Measurements from ENCODE around the gene MAST2.

- TF ChIP-seq ZNF70 (CRISPR knock-in tag; IDR thresholded peaks at IDR 0.05) (no peak), PATZ1 (CRISPR knock-in tag; IDR thresholded peaks at IDR 0.05; ENCODE audit: borderline replicate concordance) (no peak), ZFP30 (CRISPR knock-in tag; IDR thresholded peaks at IDR 0.05) (no peak), SNAI2 (CRISPR knock-in tag; IDR thresholded peaks at IDR 0.05) (no peak), BACH2 (CRISPR knock-in tag; IDR thresholded peaks at IDR 0.05; ENCODE audit: borderline replicate concordance) (no peak), GLIS3 (CRISPR knock-in tag; IDR thresholded peaks at IDR 0.05) (no peak), ZNF8 (CRISPR knock-in tag; IDR thresholded peaks at IDR 0.05) (no peak), ARNTL (CRISPR knock-in tag; IDR thresholded peaks at IDR 0.05; ENCODE audit: borderline replicate concordance, low read depth) (no peak), RARB (CRISPR knock-in tag; IDR thresholded peaks at IDR 0.05) (no peak)
- TF ChIP-seq, protein P1, sequence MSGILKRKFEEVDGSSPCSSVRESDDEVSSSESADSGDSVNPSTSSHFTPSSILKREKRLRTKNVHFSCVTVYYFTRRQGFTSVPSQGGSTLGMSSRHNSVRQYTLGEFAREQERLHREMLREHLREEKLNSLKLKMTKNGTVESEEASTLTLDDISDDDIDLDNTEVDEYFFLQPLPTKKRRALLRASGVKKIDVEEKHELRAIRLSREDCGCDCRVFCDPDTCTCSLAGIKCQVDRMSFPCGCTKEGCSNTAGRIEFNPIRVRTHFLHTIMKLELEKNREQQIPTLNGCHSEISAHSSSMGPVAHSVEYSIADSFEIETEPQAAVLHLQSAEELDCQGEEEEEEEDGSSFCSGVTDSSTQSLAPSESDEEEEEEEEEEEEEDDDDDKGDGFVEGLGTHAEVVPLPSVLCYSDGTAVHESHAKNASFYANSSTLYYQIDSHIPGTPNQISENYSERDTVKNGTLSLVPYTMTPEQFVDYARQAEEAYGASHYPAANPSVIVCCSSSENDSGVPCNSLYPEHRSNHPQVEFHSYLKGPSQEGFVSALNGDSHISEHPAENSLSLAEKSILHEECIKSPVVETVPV (CRISPR knock-in tag; IDR thresholded peaks at IDR 0.05), result no peak
Measured at GRCh38 chr1:46008585-46008984, 205.2 kb downstream of the MAST2 start.

All from SK-N-SH treated with all-trans-retinoic acid at 6 μM for 48 hours (cell line).